Stimulated activated CD4-positive, alpha-beta T cell treated with anti-CD3 and anti-CD28 coated beads, Interleukin-1b, Interleukin-23, amount 100 ng/mL, for 4 hours (primary cell): ENCODE data around the gene CAPRIN1.
A peak's percentile ranks its signal among the peaks of the same experiment; 100 is the strongest.

Source experiments
- DNase-seq, 2 donors: peaks; one replicate each; pipeline ENCODE4 v3.0.0-alpha.2; 2020; ENCODE audit warnings: low read depth in 2 of 2

Gene CAPRIN1, protein sequence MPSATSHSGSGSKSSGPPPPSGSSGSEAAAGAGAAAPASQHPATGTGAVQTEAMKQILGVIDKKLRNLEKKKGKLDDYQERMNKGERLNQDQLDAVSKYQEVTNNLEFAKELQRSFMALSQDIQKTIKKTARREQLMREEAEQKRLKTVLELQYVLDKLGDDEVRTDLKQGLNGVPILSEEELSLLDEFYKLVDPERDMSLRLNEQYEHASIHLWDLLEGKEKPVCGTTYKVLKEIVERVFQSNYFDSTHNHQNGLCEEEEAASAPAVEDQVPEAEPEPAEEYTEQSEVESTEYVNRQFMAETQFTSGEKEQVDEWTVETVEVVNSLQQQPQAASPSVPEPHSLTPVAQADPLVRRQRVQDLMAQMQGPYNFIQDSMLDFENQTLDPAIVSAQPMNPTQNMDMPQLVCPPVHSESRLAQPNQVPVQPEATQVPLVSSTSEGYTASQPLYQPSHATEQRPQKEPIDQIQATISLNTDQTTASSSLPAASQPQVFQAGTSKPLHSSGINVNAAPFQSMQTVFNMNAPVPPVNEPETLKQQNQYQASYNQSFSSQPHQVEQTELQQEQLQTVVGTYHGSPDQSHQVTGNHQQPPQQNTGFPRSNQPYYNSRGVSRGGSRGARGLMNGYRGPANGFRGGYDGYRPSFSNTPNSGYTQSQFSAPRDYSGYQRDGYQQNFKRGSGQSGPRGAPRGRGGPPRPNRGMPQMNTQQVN

DNA sequence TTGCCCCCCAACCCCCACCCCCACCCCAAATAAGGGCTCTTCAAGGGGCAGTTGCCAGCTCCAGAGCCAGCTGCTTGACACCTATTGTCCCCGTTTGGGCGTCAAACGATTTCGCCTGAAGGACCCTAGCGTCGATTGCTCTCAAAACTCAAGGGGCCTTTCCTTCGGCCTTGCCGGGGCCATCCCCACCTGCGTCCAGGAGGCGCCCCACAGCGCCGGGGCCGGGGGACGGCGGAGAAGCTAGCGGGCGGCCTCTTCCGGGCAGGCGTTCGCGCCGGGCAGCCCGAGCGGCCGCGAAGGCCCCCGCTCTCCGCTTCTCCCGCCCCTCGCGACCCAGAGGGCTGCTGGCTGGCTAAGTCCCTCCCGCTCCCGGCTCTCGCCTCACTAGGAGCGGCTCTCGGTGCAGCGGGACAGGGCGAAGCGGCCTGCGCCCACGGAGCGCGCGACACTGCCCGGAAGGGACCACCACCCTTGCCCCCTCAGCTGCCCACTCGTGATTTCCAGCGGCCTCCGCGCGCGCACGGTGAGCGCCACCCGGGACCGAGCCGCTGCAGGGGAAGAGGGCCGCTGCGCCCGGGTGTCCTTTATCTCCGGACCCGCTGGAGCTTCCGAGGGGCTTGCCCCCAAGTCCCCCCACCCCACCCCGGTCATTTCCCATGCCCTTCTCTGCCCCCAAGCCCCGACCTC is at the start of gene CAPRIN1:
CAPRIN1 (plus strand) TSS at position 383 of the 687 bp plus-strand sequence. CDS start 690 bp downstream, outside the sequence.
- DNase-seq: peak; percentile 72 to 77

DNA sequence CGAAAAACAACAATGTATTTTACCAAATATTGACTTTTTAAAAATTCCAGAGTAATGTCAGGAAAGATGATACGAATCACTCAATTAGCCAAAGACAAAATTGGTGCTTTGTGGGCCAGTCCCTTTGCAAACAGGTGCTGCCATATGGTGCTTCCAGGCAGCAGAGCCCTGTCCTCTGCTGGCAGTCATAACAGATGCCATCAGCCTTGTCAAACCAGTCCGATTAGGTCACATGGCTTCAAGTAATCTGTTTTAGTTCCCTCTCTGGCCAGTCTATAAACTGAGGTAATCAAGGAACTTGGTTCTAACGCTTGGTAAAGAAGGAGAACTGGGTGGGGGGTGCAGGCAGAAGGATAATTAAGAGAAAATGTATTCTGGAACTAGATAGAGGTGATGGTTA is 49.1 kb upstream of the CAPRIN1 start:
- no peak for DNase-seq

DNA sequence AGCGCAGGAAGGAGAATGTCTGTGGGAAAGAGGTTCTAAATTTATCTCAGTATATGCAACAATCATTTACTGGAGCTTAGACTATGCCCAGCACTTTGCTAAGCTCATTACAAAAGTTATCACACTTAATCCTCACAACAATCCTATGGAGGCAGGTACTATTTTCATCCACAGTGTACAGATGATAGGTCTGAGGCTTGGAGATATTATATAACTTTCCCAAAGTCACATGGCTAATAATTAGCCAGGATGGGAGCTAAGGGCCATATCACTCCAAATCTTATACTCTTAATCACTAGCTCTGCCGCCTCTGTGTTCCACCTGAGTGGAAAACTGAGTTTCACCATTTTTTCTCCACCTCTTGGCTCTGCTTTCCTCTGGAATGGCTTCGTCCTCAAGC is 47.3 kb upstream of the CAPRIN1 start:
- DNase-seq: no peak

DNA sequence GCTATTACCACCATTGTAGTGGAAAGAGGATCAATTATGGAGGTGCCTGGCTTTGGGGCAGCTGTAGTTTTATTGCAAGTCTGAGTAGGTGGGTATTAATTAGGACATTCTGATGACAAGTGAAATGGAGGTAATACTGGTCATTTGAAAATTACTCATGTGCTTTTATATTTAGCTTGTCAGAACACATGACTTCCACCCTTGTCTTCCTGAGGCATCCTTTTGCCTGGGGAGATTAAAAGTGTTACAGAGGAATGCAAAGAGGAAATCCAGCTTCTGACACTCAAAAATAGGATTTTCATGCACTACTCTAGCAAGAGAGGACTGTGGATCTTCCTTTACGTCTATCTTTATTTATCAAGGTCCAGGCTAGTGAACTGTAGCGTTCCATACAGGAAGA is 44.7 kb upstream of the CAPRIN1 start:
- no peak for DNase-seq

DNA sequence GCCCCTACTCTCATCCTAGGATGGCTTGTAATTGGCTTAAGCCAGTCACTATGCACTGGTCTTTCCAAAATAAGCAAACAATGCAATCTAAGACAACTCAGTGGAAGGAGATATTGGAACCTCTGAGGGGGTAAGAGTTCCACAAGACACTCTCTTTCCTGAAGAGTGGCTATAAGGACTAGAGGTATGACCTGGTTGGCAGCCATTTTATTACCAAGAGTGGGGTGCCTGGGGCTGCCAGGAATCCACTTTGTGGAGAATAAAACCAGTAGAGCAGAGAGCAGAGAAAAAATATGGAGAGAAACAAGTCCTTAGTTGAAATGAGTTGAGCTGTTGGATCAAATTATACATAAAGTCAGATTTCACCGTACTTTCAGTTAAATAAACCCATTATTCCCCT is 38.8 kb upstream of the CAPRIN1 start:
- DNase-seq: no peak

DNA sequence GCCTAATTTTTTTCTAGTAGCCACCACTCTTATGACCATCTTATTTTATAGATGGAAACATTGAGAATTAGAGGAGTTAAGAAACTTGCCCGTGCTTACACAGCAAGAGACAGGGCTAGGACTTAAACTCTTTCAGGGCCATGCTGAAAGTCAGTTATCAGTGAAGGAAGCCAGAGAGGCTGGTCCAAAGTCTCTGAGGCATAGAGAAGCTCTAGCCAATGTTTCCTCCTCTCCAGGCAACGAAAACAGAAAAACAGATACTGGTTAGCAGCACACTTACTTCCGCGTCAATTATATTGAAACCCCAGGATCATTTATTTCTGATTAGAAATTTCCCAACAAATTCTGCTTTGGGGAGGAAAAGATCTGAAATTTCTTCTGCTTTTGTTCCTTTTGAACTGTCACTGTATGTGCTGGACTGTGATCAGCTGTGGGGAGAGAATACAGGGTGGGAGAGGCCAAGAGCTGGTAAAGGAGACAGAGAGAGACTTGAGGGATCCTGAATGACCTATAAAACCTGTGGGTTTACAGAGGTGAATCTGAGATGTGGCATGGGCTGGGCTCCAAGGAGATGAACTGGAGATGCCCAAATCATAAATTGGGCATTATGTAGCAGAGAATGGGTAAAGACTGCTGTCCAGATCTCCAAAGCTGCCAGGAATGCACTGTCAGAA is 37.5 kb upstream of the CAPRIN1 start:
- DNase-seq: no peak

DNA sequence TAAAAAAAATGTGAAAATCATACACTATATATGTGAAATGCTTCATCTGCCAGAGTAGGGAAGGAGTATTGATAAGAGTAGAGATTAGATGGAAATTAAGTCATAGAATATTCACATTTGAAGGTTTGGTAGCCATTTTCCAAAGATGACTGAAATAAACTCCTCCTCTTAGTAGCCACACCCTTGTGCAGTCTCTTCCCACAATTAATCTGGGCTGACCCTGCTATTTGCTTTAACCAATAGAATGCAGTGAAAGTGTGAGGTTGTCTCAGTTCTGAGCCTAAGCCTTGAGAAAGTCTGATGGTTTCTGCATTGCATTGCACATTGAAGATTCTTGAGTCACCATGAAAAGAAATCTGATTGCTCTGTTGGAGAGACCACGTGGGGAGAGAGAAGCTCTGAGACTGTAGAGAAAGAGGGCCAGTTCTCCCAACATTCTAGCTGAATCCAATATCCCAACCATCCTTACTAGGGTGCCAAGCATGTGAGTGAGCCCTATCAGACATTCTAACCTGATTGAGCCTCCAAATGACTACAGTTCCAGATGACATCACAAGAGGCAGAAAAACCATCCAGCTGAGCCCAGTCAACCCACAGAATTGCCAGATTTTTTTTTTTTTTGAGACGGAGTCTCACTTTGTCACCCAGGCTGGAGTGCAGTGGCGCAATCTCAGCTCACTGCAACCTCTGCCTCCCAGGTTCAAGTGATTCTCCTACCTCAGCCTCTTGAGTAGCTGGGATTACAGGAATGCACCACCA is 29.4 kb upstream of the CAPRIN1 start:
- DNase-seq: no peak

DNA sequence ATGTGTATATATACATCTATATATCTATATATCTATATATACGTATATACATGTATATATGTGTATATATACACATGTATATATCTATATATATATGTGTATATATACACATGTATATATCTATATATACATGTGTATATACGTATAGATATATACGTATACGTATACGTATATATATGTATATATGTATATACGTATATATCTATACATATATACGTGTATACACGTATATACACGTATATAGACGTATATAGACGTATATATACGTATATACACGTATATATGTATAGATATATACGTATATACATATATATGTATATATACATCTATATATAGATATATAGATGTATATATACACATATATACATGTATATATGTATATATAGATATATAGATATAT is 25.1 kb upstream of the CAPRIN1 start:
- no peak for DNase-seq

DNA sequence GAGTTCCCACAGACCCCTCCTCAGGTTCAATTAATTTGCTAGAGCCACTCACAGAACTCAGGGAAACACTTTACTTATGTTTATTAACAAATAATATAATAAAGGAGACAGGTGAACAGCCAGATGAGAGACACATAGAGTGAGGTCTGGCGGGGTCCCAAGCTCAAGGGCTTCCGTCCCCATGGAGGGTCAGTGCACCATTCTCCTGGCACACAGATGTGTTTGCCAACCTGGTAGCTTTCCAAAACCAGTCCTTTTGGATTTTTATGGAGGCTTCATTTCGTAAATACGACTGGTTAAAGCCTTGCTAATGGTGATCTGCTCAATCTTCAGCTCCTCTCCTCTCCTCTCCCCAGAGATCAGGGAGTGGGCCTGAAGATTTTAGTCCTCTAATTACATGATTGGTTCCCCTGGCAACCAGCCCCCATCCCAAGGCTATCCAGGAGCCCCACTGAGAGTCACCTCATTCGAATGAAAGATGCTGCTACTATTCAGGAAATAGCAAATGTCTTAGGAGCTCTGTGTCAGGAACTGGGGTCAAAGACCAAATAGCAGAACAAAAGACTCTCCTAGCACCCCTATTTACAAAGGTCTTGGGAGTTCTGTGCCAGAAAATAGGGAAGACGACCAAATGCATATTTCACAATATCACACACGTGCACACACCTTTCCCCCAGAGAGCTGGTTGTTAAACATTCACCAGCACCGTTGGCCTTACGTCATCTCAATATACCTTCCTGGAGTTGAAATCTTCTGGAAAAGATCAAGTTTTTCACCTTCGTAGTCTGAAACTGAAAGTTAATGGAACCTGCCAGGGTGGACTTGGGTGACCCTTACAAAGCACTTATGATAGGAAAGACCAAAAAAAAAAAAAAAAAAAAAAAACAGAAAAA is 23.8 kb upstream of the CAPRIN1 start:
- DNase-seq: no peak

DNA sequence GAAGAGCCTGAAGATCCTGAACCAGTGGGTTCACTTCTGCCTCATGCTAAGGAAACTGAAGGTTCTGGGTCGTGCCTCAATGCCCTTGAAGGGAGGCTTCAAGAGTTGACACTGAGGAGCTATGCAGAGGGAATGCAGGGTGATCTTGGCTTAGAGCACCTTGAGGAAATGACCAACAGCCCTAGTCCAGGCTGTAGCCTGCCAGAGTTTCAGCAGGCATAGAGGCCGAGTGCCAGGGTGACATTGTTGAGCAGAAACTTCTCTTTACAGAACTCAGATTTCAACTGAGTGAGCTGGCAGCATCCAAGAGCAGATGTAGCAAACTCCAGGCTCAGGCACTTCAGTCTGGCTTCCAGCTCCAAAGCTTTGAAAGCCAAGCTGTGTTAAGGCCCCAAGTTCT is 23.1 kb upstream of the CAPRIN1 start:
- no peak for DNase-seq

DNA sequence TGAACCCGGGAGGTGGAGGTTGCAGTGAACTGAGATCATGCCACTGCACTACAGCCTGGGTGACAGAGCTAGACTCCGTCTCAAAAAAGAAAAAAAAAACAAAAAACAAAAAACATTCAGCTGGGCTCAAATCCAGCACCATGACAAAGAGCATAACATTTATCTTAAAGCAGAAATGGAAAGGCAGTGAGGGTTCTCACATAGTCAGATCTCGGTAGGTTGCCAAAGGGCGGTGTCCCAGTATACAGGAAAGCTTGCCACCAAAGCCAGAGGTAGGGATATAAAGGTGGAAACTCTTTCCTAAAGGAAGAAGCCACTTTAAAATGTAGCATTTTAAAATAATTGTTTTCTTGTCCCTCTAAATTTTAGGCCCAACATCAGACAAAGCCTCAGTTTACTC is 22.4 kb upstream of the CAPRIN1 start:
- no peak for DNase-seq

DNA sequence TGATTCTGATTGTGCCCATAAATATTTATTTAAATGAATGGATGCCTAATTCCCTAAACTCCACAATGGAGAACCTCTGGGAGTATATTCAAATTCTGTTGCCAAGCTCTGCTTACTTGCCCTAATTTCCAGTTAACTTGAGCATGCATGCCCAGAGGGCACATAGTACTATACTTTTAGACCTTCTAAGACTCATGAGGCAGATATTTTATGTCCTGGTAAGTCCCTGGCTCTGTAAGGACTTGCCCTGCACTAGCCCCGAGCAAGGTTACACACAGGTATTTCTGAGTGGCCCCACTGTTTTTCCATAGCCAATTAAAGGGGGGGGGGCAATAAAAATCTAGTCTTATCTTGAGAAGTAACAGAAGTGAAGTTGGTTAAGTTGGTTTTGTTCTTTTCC is 21.1 kb upstream of the CAPRIN1 start:
- DNase-seq: no peak

DNA sequence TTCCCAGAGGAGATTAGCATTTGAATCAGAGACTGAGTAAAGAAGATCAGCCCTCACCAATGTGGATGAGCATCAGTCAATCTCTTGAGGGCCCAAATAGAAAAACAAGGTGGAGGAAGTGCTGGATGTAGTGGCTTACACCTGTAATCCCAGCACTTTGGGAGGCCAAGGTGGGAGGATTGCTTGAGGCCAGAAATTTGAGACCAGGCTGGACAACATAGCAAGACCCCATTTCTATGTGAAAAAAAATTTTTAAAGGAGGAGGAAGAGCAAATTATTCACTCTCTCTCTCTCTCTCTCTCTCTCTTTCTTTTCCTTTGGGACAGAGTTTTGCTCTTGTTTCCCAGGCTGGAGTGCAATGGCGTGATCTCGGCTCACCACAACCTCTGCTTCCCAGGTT is 18.1 kb upstream of the CAPRIN1 start:
- no peak for DNase-seq

DNA sequence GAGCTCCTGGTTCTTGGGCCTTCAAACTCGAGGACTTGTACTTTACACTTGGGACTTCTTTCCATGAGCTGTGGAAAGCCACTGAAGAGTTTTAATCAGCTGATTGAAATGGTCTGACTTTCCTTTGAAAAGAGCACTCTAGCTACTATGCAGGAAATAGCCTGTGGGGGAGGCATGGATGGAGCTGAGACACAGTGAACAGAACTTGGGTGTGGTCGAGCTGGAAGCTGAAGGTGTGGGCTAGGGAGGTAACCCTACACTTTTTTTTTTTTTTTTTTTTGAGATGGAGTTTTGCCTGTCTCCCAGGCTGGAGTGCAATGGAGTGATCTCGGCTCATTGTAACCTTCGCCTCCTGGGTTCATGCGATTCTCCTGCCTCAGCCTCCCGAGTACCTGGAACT is 17.5 kb upstream of the CAPRIN1 start:
- DNase-seq: no peak

DNA sequence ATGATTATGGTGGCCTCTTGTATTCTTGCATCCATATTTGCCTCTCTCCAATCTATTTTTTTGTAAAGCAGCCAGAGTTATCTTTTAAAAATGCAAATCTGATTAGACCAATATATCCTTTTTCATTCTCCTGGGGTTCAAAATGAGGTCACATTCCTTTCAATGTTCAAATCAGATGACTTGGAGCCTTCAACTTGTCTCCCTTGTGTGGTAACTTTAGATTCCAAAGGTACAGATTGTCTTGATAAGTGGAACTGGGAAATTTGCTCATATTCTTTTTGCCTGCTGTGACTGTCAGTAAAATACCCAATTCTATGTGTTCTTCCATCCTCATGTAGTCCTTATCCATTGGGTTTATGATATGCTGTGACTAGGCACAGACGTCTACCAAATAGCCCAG is 15.1 kb upstream of the CAPRIN1 start:
- no peak for DNase-seq

DNA sequence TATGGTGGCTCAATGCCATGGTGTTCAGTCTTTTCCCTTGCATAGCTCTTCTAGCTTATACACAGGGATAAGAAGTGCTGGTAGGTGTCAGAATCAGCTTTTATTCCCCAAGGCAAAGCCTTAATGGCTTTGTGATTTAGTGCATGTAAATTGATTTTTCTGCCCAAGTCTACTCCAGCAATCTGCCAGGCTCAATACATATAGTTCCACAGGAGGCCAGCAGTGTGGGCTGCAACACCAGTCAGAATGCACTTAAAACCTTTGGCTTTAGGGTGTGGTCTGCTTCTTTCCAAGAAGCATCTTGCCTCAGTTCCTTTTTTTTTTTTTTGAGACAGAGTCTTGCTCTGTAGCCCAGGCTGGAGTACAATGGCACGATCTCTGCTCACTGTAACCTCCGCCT is 14.5 kb upstream of the CAPRIN1 start:
- DNase-seq: no peak

DNA sequence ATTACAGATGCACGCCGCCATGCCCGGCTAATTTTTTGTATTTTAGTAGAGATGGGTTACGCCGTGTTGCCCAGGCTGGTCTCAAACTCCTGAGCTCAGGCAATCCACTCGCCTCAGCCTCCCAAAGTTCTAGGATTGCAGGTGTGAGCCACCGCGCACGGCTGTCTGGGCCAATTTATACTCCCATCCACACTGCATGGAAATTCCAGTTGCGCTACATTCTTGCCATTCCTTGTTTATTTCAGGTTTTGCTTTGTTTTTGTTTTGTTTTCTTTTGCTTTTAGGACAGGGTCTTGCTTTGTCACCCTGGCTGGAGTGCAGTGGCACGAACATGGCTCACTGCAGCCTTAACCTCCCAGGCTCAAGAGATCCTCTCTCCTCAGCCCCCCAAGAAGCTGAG is 11.0 kb upstream of the CAPRIN1 start:
- no peak for DNase-seq

DNA sequence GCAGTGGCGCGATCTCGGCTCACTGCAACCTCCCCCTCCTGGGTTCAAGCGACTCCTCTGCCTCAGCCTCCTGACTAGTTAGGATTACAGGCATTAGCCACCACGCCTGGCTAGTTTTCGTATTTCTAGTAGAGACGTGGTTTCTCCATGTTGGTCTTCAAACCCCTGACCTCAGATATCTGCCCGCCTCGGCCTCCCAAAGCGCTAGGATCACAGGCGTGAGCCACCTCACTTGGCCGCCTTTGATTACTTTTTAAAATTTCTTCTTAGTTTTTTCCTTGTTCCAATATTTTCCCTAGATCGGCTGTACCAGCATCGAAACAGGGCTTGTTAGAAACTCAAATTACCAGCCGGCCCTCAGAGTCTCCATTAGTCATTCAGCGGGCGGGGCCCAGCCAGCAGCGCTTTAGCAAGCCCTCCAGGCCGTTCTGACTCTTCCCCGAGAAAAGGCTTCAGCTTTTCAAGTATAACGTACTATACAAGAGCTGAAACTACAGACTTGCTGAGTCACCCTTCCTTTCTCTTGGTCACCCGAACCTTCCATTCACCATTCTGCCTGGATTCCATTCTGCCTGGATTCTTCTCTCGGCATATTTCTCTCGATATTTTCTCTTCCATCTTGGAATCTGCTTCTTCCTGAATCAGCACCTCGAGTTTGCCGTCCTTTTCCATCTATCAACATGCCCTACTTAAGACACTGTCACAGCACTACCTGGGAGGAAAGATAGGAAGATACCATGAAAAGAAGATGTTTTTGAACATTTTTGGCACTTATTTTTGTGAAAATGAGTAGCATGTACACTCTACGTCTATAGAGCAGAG is 6.7 kb upstream of the CAPRIN1 start:
- no peak for DNase-seq

DNA sequence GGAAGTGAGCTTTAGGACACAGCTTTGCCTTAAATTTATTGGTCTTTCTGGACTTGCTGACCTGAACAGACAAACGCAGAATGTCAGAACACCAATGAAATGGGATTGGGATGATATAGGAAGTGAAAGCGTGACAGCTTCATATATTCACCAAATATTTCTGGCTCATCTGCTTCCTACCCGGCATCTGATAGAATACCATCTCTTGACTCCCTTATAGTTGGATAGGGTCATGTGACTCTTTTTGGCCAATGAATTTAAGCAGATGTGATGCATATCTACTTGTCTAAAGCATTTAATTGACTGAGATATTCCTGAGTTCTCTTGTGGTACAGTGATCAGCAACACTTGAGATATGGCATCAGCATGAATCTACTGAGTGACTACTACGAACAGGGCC is 2.5 kb upstream of the CAPRIN1 start:
- no peak for DNase-seq
